GM19328 (cell line): ENCODE data around the gene SLC35F6.

Experiments used
- ATAC-seq: cut with Tn5 transposase; IDR thresholded peaks from one replicate; pipeline ENCODE4 v1.9.1; 2021; ENCODE audit warnings: mild to moderate bottlenecking, moderate library complexity; ENCODE audit not compliant: unreplicated experiment

The SLC35F6 gene

GRCh38 chr2:26764078-26764887 is at the start of gene SLC35F6:
SLC35F6 (plus strand) TSS chr2:26764284; CDS start chr2:26764350, 66 bp downstream.
- ATAC-seq, result peak; percentile 59

GRCh38 chr2:26715528-26716270 is 48.4 kb upstream of the SLC35F6 start:
- ATAC-seq, result no peak

DNA sequence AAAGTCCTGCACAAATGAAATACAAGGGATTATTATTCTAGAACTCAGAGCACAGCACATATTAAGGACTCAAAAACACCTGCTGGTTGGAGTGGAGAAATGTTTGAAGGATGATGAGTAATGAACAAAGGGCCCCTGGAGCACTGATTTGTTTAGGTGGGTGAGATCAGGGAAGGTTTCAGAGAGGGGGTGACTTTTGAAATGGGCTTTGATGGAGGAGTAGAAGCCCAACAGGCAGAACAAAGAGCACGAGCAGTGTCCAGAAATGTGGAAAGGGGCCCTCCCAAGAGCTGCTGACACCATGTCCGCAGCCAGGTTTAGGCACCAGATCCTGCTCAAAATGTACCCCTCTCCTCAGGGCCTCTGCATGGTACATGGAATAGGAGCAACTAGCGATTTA is 47.7 kb upstream of the SLC35F6 start:
- ATAC-seq, result no peak

DNA sequence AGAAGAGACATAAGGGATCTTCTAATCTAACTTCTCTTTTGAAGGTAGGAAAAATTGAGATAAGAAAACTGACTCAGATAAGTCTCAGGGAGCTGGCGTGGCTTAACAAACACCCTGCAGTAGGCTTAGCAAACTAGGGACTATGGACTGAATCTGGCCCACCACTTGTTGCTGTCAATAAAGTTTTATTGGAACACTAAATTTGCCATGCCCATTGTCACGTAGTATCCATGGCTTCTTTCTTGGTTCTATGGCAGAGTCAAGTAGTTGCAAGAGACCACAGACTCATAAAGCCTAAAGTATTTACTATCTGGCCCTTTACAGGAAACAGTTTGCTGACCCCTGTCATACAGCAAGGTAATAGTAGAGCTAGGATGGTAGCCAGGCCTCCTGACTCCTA is 47.3 kb upstream of the SLC35F6 start:
- ATAC-seq, result no peak

DNA sequence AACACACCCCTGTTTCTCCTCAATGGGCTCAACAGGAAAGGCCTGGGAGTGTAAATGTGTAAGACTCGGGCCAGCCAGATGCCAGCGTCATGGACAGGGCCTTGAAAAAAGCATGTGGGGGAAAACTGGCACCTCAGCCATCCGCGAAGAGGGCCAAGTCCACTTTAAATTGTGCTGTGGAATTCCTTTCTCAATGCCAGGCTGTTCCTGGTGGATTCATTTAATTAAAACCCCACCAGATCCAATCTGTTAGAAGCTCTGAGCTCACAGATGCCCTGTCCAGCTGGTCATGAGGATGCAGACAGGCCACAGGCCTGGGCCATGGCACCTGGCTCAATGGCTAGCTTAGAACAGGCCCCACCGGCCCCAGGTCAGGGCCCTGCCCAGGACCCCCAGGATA is 46.7 kb upstream of the SLC35F6 start:
- no peak for ATAC-seq

GRCh38 chr2:26718949-26719686 is 45.0 kb upstream of the SLC35F6 start:
- no peak for ATAC-seq

DNA sequence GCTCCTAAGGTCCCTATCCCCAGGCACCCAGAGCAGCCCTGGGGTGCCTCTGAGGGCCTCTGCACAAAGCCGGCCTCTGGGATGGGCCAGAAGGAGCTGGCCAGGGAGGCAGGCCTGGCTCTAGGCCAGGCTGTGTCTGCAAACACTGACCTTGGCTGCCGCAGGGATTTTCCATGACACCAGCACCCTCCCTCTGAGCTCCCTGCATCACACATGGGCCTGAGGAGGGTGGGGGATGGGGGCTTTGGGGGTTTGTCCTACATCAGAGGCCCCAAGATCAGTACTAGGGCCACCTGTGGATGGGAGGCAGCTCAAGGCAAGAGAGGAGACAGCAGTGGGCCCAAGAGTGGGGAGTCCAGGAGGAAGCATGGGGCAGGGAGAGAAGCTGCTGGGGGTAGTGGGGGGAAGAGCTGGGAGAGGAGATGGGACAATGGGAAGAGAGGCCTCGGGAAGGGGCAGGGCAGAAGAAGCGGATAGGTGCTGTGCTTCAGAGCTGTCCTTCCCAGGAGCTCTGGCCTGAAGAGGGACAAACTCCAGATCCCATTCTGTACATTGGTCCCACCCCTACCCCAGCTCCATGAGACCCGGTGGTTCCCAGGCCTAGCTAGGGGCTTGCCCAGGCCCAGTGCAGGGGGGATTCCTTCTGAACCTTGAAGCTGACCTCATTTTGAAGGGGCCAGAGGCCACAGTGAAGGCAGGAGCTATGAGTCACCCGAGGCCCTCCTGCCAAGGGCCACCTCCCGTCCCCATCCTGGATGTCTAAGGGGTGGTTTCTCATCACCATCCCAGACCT is 43.6 kb upstream of the SLC35F6 start:
- no peak for ATAC-seq

- no peak for ATAC-seq
Observed at GRCh38 chr2:26721115-26722032, 42.7 kb upstream of the SLC35F6 start.

DNA sequence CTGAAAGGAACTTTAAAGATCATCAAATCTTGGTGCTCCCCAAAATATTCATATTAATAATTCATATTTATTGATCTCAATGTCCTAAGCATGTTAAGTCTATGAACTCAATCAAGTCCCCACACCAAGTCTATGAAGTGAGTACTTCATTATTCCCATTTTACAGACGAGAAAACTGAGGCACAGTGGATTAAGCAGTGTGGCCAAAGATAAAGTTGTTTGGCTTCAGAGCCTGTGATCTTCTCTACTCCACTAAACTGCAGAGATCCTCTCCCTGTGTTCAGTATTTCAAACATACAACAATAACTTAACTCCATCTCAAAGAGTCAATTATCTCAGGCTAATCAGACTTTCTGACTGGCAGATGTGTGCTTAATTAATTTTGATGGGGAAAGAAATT is 41.8 kb upstream of the SLC35F6 start:
- ATAC-seq, result no peak

- ATAC-seq, result no peak
Observed at GRCh38 chr2:26722911-26723310, 41.2 kb upstream of the SLC35F6 start.

- no peak for ATAC-seq
Observed at GRCh38 chr2:26723475-26723874, 40.6 kb upstream of the SLC35F6 start.

- no peak for ATAC-seq
Observed at GRCh38 chr2:26723991-26724750, 39.9 kb upstream of the SLC35F6 start.

DNA sequence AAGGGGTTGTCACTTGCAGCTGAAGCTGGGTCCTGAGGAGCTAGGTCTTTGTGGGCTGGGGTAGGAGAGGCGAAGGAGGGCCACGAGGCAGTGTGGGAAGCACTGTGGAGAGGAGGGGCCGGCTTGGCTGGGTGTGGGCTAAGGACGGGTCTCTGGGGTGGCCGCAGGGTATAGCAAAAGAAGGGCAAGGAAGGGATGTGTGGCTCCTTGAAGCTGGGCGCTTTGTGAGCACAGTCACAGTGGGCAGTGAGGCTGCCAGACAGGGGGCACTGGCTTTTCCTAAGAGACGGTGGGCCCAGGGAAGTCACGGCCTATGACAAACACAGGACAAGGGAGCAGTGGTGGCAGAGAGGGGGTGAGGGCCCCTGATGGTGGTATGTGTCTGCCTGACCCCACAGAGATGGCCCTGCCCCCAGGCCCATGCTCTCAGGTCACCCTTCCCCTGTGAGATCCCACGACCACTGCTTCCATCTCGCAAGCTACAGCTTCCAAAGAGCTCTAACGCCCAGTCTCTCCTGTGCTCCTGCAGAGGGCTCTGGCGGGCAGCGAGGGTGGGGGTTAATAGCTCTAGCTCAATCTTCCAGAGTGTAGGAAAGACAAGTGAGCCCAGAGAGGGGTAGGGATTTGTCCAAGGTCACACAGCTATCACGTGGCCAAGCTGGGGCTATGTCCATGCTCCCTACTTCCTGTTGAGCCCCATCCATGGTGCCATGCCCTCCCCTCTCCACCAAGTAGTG is 39.1 kb upstream of the SLC35F6 start:
- ATAC-seq, result no peak

DNA sequence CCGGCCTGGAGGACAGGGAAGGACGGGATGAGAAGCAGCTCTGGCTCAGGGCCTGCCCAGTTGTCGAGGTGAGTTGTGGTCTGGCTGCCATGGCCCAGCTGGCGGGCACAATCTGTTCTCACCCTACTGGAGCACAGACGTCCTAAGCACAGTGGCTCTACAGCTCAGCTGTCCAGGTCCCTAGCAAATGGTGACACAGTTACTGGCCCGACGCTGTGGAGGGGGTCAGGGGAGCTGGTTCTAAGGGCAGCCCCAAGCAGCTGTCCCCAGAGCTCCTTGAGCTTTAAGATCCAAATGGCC is 38.6 kb upstream of the SLC35F6 start:
- ATAC-seq, result no peak

DNA sequence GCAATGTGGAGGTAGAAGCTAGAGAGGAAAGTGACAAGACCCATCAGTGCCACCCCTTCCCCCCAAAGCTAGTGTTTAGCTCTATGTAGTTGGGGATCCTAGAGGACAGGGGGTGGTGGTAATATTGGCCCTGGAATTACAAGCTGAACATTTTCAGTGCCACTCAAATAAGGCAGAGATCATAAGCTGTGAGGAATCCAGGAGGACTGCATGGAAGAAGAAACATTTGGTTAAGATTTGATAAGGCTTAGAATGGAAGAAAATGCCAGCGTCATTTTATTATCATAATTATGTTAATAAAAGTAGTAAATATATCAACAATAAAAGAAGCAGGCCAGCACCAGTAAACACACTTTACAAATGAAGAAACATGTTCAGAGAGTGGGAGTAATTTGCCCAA is 37.9 kb upstream of the SLC35F6 start:
- no peak for ATAC-seq

DNA sequence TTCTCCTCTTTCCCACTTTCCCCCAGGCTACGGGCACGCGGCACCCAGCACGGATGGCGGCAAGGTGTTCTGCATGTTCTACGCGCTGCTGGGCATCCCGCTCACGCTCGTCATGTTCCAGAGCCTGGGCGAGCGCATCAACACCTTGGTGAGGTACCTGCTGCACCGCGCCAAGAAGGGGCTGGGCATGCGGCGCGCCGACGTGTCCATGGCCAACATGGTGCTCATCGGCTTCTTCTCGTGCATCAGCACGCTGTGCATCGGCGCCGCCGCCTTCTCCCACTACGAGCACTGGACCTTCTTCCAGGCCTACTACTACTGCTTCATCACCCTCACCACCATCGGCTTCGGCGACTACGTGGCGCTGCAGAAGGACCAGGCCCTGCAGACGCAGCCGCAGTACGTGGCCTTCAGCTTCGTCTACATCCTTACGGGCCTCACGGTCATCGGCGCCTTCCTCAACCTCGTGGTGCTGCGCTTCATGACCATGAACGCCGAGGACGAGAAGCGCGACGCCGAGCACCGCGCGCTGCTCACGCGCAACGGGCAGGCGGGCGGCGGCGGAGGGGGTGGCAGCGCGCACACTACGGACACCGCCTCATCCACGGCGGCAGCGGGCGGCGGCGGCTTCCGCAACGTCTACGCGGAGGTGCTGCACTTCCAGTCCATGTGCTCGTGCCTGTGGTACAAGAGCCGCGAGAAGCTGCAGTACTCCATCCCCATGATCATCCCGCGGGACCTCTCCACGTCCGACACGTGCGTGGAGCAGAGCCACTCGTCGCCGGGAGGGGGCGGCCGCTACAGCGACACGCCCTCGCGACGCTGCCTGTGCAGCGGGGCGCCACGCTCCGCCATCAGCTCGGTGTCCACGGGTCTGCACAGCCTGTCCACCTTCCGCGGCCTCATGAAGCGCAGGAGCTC is 36.2 kb upstream of the SLC35F6 start:
- no peak for ATAC-seq

DNA sequence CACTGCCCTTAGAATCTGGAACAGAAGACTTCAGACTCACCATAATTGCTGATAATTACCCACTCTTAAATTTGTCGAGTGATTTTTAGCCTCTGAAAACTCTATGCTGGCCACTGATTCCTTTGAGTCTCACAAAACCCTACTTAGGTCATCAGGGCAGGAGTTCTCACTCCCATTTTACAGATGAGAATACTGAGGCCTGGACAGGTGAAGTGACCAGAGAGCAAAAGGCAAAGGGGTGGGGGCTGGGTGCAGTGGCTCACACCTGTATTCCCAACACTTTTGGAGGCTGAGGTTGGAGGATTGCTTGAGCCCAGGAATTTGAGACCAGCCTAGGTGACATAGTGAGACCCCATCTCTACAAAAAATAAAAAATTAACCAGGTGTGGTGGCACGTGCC is 34.8 kb upstream of the SLC35F6 start:
- no peak for ATAC-seq
